DMS79 (cell line): ENCODE results near the gene TMEM88.

Experiments used
- DNase-seq: peaks from one replicate; lab custom pipeline; 2025; lab: John Stamatoyannopoulos, UW

The TMEM88 gene

GRCh38 chr17:7843536-7844291 is 11.2 kb upstream of the TMEM88 start:
- peak; percentile 77 for DNase-seq

- peak; percentile 79 for DNase-seq
Measured at GRCh38 chr17:7844292-7845154, 10.3 kb upstream of the TMEM88 start.

GRCh38 chr17:7845359-7846062 is 9.4 kb upstream of the TMEM88 start:
- DNase-seq, result no peak

- DNase-seq, result no peak
Measured at GRCh38 chr17:7846063-7846735, 8.7 kb upstream of the TMEM88 start.

GRCh38 chr17:7846765-7847661 is 7.9 kb upstream of the TMEM88 start:
- DNase-seq, result no peak

- DNase-seq, result no peak
Measured at GRCh38 chr17:7848131-7848579, 6.7 kb upstream of the TMEM88 start.

- no peak for DNase-seq
Measured at GRCh38 chr17:7848739-7849129, 6.1 kb upstream of the TMEM88 start.

- DNase-seq, result no peak
Measured at GRCh38 chr17:7849130-7849750, 5.6 kb upstream of the TMEM88 start.

GRCh38 chr17:7849751-7850504 is 4.9 kb upstream of the TMEM88 start:
- DNase-seq, result no peak

GRCh38 chr17:7850701-7851437 is 4.0 kb upstream of the TMEM88 start:
- DNase-seq, result no peak

- DNase-seq, result no peak
Measured at GRCh38 chr17:7851438-7852261, 3.2 kb upstream of the TMEM88 start.

GRCh38 chr17:7852262-7852670 is 2.6 kb upstream of the TMEM88 start:
- no peak for DNase-seq

- no peak for DNase-seq
Measured at GRCh38 chr17:7852919-7853690, 1.8 kb upstream of the TMEM88 start.

- no peak for DNase-seq
Measured at GRCh38 chr17:7853691-7854038, 1.2 kb upstream of the TMEM88 start.

GRCh38 chr17:7854078-7854777 is 638 bp upstream of the TMEM88 start:
- no peak for DNase-seq

- no peak for DNase-seq
Measured at GRCh38 chr17:7855660-7856010, 769 bp downstream of the TMEM88 start.
